Stimulated activated CD8-positive, alpha-beta memory T cell treated with anti-CD3 and anti-CD28 coated beads, Interleukin-15, amount 100 ng/mL, for 4 hours (primary cell): ENCODE results near the gene BST1.

Experiments
- DNase-seq, 2 donors: peaks; one replicate each; pipeline ENCODE4 v3.0.0-alpha.2; 2020; ENCODE audit warnings: low read depth in 2 of 2

The BST1 gene

GRCh38 chr4:15702941-15703403 lies at the start of gene BST1:
BST1 (plus strand) TSS chr4:15703065; CDS start chr4:15703145, 80 bp downstream.
- peak; percentile 4 to 10 for DNase-seq

GRCh38 chr4:15653420-15653819 lies 49.4 kb upstream of the BST1 start:
- no peak for DNase-seq

GRCh38 chr4:15653864-15654592 lies 48.8 kb upstream of the BST1 start:
- no peak for DNase-seq

GRCh38 chr4:15654593-15655222 lies 48.2 kb upstream of the BST1 start:
- peak in 1 of 2 donors; percentile 22 for DNase-seq

GRCh38 chr4:15655223-15656037 lies 47.4 kb upstream of the BST1 start, which contains the start of gene FBXL5:
FBXL5 (minus strand) TSS chr4:15655357; CDS start chr4:15655287, 70 bp downstream.
- DNase-seq = peak; percentile 52 to 74

GRCh38 chr4:15656038-15656470 lies 46.8 kb upstream of the BST1 start:
- DNase-seq = no peak

GRCh38 chr4:15657366-15657765 lies 45.5 kb upstream of the BST1 start:
- no peak for DNase-seq

- no peak for DNase-seq
Observed at GRCh38 chr4:15658136-15658770, 44.6 kb upstream of the BST1 start.

GRCh38 chr4:15658781-15659180 lies 44.1 kb upstream of the BST1 start:
- no peak for DNase-seq

- DNase-seq = no peak
Observed at GRCh38 chr4:15659768-15660570, 42.9 kb upstream of the BST1 start.

GRCh38 chr4:15665753-15666365 lies 37.0 kb upstream of the BST1 start:
- DNase-seq = no peak

- no peak for DNase-seq
Observed at GRCh38 chr4:15667006-15667405, 35.9 kb upstream of the BST1 start.

GRCh38 chr4:15668566-15669435 lies 34.1 kb upstream of the BST1 start:
- no peak for DNase-seq

GRCh38 chr4:15670576-15670975 lies 32.3 kb upstream of the BST1 start:
- no peak for DNase-seq

GRCh38 chr4:15672101-15672500 lies 30.8 kb upstream of the BST1 start:
- no peak for DNase-seq

- no peak for DNase-seq
Observed at GRCh38 chr4:15673337-15673736, 29.5 kb upstream of the BST1 start.

- no peak for DNase-seq
Observed at GRCh38 chr4:15674046-15674445, 28.8 kb upstream of the BST1 start.

- DNase-seq = no peak
Observed at GRCh38 chr4:15674926-15675325, 27.9 kb upstream of the BST1 start.

GRCh38 chr4:15675356-15675755 lies 27.5 kb upstream of the BST1 start:
- DNase-seq = no peak

- DNase-seq = no peak
Observed at GRCh38 chr4:15676039-15676438, 26.8 kb upstream of the BST1 start.
